Stimulated activated naive CD4-positive, alpha-beta T cell (primary cell): ENCODE data around the gene REEP6.
A peak's percentile ranks its signal among the peaks of the same experiment; 100 is the strongest.
"Not testable (repeated sequence)": the region's sequence is repeated elsewhere in the genome, so short reads cannot be mapped to it uniquely, and the experiment has no call there.

Source experiments
- DNase-seq, 6 experiments: peaks; one replicate each; lab custom pipeline; 2025; lab: John Stamatoyannopoulos, UW

REEP6 gene

DNA sequence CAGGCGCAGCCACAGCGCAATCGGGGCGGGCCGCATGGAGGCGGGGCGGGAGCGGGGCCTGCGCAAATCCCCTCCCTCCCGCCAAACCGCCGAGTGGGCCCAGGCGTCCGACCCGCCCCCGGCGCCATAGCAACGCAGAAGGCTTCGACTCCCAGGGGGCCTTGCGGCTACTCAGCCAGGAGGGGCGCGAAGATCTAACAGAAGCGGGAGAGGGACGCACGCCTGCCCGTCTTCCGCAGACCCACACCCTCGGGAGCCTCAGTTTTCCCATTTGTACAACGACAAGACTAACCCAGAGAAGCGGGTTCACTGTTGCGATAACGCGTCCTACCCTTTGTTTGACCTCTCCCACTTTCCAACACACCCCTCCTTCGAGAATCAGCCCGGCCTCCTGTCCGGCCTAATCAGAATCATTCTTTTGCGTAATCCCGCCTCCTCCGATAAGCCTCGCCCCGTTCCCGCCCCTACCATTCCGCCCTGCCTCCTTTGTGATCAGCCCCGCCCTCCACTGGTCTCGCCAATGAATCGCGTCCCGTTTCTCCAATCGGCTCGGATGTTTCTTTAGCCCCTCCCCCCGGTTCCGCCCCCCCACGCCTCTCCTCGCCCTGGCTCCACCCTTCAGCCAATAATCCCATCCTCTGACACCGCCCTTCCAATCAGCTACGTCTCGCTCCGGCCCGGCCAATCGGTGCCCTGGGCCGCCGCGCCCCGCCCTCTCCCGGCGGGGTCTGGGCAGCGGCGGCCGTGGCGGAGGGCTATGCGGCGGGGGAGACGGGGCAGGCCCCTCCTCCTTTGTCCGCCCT lies 469 bp upstream of the REEP6 start, which contains the start of gene PCSK4:
PCSK4 (minus strand) TSS at position 40 of the 803 bp plus-strand sequence; CDS start at position 36, 4 bp downstream.
- peak; percentile 97 to 100 (median 98) for DNase-seq

DNA sequence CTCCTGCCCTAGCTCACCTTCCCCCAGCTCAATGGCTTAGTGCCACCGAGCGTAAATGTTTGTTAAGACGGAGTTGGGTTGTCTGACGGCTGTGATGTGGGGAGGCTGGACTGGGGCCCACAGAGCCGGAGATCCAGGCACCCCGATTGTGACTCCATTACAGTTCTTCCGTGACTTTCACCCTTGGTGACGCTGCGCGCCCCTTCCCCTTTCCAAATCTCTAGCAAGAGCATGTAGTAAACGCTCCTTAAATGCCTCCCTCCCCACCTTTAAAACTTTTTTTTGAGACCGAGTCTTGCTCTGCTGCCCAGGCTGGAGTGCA lies 829 bp downstream of the REEP6 start:
- no peak for DNase-seq

DNA sequence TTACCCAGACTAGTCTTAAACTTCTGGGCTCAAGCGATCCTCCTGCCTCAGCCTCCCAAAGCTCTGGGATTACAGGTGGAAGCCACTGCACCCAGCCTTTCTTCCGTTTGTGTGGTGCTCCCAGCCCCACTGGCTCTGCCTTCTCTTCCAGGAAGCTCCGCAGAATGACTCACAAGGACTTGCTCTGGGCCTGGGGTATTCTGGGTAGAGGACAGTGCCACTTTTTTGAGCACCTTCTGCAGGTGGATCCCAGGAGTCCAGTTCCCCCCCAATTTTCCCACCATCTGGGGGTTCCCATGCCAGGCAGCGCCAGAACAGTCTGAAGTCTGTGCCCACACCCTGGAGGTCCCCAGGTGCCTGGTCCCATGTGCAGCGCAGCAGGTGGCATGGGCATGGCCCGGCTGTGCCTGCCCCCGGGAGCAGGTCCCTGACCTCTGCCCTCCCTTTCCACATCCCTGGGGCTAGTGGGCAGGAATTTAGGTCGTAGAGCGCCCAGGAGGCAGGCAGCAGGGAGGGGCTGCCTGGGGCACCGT lies 1.6 kb downstream of the REEP6 start:
- DNase-seq: no peak

DNA sequence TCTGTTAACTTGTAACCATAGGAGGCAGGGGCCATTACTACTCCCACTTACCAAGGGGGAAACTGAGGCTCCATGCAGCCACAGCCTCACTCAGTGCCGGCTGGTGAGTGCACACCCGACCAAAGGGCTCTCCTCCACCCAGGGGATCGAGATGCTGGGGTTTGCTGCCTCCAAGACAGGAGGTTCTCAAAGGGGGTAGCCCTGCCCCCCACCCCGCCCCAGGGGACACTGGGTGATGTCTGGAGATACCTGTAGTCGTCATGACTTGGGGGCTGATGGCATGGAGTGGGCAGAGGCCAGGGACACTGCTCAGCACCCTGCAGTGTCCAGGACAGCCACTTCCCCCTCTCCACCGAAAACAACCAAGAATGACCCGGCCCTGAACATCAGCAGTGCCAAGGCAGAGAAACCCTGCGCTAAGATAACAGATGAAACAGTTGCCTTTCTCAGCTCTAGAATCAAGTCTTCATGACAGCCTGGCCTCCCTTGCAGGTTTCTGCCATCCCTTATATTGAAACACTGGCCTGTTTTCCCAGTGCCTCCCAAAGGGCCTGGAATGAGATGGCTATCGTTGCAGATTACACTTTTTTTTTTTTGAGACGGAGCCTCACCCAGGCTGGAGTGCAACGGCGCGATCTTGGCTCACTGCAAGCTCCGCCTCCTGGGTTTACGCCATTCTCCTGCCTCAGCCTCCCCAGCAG lies 3.3 kb downstream of the REEP6 start:
- DNase-seq: no peak

DNA sequence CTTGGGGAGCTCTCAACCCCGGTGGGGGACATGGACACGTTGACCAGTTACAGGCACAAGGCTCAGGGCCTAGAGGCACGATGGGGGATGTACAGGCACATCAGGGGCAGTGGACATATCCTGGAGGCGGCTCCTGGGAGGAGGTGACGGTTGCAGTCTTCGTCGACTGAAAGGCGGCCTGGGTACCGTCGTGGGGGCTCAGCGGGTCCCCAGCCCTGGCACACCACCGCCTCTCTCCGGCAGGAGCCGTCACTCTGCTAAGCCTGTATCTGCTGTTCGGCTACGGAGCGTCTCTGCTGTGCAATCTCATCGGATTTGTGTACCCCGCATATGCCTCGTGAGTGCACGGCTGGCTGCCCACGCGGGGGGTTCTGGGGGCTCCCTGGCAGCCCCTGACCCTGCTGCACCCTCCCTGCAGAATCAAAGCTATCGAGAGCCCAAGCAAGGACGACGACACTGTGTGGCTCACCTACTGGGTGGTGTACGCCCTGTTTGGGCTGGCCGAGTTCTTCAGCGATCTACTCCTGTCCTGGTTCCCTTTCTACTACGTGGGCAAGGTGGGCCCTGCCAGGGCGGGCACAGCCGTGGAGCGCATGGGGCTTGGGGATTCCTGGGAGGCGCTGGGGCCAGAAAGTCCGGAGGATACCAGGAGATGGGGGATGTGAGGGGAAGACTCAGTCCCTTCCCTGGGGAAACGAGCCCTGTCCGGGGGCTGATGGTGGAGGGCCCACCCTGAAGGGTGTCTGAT lies 4.2 kb downstream of the REEP6 start:
- DNase-seq: no peak

DNA sequence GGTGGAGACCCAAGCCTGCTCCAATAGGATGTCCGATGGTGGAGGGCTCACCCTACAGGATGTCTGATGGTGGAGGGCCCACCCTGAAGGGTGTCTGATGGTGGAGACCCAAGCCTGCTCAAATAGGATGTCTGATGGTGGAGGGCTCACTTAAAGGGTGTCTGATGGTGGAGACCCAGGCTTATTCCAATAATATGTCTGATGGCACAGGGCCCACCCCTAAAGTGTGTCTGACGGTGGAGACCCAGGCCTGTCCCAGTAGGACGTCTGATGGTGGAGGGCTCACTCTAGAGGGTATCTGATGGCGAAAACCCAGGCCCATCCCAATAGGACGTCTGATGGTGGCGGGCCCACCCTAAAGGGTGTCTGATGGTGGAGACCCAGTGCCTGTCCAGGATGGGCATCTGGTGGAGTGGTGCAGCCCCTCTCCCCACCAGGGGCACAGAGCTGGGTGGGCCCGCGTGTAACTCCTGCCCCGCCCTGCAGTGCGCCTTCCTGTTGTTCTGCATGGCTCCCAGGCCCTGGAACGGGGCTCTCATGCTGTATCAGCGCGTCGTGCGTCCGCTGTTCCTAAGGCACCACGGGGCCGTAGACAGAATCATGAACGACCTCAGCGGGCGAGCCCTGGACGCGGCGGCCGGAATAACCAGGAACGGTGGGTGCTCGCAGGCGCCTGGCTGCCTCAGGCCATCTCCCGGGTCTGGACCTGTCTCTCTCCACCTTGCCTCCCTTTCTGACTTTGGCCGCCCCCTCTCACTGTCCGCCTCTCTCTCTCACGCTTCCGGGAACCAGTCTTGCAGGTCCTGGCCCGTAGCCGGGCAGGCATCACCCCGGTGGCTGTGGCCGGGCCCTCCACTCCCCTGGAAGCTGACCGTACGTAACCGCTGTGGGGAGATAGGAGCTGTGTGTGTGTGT lies 5.1 kb downstream of the REEP6 start:
- DNase-seq: no peak

DNA sequence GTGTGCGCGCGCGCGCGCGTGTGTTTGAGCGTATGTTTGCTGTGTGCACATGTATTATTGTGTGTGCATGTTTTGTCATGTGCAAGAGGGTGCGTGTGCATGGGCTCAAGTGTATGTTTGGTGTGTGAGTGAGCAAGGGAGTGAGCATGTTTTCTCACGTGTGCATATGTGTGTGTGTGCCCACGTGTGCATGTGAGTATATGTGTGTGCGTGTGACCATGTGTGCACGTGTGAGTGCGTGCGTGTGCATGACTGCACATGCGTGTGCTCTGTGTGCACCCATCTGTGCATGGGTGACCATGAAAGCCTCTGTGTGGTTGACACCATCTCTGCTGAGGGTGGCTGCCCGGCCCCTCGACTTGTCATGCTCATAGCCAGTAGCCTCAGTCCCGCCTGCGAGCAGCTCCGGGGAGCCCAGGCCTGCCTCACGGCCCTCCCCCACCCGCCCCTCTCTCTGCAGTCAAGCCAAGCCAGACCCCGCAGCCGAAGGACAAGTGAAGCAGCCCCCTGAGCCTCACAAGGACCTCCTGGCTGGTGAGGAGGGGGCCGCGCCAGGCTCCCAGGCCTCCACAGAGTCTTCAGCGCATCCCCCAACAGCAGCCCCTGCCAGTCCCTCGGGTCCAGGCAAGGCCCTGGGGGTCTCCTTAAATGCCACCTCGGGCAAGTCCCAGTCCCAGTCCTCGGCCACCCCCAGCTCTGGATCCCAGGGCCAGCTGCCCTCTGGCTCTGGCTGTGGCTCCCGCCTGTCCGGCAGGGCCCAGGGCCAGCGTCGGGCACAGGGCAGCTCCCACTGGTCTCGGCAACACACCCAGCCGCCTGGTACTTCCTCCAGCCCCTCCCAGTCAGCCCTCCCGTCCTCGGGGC lies 6.0 kb downstream of the REEP6 start:
- DNase-seq: no peak

DNA sequence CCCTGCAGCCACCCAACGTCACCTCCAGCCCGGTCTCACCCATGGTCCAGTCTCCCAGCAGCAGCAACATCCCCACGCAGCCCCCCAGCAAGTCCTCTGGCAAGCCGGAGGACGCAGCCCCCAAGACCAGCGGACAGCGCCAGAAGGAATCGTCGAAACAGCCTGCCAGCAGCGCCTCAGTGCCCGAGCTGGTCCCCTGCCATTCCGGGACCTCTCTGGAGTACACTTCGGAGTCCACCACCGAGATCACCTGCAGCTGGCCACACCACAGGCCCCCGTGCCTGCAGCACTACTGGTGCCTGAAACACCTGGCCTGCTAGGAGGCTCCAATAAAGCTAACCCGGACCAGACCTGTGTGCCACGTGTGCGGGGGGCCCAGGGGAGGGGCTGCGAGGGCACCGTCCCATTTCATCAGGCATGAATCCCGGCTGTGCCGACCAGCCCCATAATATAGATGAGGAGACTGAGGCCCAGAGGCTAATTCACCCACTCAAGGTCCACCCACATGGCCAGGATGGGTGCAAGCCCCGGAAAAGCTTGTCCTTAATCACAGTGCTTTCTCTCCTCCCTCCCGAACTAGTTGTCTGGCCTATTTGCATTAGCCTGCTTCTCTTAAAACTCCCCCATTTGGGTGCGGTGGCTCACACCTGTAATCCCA lies 6.7 kb downstream of the REEP6 start:
- no peak for DNase-seq

DNA sequence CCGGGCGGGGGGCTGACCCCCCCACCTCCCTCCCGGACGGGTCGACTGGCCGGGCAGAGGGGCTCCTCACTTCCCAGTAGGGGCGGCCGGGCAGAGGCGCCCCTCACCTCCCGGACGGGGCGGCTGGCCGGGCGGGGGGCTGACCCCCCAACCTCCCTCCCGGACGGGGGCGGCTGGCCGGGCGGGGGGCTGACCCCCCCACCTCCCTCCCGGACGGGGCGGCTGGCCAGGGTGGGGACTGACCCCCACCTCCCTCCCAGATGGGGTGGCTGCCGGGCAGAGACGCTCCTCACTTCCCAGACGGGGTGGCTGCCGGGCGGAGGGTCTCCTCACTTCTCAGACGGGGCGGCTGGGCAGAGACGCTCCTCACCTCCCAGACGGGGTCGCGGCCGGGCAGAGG lies 8.2 kb downstream of the REEP6 start:
- DNase-seq: not testable (repeated sequence)

DNA sequence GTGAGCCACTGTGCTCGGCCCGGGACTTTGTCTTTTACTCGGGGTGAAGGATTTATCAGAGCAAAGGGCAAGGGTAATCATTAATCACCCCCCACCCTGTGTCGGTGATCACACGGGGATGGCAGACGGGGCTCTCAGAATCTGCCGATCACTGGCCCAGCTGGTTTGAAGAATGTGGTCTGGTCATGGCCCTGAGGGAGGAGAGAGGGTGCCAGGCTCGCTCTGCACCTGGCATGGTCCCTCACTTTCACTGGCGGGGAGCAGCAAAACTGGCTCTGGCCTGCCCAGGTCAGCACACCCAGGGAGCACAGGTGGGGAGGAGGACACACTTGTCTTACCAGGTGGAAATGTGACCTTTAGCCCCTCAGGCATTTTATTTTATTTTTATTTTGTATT lies 10.2 kb downstream of the REEP6 start:
- no peak for DNase-seq

DNA sequence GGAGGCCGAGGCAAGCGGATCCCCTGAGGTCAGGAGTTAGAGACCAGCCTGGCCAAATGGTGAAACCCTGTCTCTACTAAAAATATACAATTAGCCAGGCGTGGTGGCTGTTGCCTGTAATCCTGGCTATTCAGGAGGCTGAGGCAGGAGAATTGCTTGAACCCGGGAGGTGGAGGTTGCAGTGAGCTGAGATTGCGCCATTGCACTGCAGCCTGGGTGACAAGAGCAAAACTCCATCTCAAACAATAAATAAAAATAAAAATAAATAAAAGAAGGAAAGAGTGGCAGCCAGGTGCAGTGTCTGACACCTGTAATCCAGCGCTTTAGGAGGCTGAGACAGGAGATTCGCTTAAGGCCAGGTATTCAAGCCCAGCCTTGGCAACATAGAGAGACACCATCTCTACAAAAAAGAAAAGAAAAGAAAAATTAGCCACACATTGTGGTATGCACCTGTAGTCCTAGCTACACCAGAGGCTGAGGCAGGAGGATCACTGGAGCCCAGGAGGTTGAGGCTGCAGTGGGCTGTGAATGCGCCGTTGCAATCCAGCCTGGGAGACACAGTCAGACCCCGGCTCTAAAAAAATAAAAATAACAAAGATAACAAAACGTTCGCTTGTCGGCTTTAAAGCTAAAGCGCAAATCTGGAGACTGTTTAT lies 11.6 kb downstream of the REEP6 start:
- no peak for DNase-seq

DNA sequence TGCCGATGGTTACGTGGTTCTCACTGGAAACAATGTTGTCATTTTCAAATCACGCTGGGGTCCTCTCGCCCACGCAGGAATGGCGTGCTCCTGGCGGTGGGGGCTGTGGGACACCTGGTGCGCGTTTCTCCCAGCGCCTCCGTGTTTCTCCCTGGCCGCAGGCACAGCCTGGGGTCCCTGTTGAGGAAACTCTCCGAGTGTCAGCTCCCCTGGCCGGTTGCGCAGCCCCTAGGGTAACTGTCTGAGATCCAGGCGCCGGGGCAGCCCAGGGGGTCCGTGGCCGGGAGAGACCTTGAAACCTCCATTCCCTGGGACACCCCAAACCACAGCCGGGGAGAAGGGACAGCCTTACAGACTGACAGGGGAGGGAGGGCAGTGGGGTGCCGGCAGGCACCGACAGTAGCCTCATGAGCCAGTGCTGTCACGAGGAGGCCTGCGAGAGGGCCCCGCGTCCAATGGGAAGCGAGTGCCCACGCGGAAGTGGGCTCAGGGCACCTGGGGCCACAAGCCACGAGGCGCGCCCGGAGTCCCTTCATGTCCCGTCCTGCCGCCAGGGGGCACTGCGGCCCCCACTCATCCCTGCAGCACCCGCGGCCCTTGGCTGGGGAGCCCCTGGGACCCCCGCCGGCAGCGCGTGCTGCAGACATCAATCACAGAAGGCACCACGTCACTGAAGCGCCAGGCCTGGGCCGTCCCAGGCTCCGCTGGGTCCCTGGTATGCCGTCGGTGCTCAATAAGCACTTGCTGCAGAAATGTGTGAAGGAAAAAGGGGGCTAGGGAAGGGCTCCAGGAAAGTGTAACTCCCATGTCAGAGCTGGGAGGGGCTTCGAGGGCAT lies 12.3 kb downstream of the REEP6 start:
- DNase-seq: peak in 4 of 6 experiments; percentile 52 to 60 (median 57)

DNA sequence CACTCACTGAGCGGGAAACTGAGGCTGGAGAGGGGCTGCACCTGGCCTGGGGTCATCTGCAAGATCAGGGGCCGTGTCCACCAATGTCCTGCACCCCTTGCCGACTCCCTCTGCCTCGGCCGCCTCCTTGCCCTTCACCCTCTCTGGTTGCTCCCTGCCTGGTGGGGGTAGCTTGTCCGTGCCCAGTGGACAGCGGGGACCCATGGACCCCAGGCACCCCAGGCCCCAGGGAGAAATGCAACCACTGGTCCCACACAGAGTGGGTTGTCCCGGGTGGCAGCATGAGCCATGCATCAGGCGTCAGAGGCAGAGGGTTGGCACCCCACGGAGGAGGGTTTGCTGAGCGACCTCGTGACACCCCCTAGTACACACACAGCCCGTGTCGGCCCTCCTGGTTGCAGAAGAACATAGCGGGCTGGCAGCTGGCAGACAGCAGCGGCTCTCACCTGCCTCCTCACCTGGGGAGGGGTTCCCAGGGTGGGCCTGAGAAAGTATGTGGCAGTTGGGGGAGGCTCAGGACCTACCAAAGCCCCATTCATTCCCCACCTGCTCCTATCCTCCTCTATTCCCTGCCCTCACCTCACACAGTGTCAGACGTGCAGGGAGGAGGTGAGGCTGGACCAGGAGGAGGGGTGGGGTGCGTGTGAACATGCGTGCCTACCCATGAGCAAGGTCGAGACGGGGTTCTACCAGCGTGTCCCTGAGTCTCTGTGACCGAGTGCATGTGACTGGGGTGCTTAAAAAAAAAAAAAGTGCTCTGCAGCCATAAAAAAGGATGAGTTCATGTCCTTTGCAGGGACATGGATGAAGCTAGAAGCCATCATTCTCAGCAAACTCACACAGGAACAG lies 13.2 kb downstream of the REEP6 start:
- DNase-seq: no peak

DNA sequence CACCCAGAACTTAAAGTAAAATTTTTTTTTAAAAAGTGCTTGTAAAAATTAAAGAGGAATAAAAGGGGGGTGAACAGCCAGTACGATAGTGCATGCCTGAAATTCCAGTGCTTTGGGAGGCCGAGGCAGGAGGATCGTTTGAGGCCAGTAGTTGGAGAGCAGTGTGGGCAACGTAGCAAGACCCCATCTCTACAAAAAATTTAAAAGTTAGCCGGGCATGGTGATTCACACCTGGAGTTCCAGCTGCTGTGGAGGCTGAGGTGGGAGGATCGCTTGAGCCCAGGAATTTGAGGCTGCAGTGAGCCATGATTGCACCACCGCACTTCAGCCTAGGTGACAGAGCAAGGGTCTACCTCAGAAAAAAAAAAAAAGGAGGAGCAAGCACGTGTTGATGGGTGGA lies 14.0 kb downstream of the REEP6 start:
- DNase-seq: no peak

DNA sequence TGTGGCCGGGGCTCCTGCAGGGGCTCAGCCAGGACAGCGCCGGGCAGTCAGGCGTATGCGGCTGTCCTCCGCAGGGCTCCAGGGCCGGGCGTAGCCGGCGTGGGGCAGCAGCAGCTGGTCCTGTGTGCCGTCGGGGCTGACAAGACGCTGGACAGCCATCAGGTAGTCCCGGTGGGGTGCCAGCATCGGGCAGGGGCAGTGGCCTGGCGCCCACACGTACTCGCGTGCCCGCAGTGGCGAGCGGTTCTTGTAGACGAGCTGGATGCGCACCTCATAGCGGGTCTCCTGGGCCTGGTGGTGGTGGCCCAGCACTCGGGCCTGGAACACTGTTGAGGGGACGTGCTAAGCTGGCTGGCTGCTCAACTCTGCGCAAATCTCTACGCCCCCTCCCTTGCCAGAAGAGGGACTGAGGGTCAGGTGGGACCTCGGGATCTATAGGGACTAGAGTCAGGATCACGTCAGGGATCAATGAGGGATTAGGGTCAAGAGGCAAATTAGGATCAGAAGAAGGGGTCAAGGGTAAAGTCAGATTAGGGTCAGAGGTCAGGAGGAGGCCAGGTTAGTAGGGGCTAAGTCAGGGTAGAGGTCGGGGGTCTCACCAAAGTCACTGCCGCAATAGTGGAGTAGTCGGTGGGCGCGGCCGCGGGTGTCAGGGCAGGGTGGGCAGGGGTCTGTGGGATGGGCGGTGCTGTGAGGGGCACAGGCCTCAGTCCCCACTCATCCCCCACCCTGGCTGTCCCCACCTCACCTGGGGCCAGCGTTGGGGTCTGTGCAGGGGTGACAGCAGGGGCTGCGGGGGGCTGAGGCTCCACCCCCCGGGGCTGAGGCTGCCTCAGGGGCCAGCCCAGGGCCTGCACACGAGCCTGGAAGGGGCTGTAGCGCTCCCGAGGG lies 15.3 kb downstream of the REEP6 start:
- DNase-seq: no peak

DNA sequence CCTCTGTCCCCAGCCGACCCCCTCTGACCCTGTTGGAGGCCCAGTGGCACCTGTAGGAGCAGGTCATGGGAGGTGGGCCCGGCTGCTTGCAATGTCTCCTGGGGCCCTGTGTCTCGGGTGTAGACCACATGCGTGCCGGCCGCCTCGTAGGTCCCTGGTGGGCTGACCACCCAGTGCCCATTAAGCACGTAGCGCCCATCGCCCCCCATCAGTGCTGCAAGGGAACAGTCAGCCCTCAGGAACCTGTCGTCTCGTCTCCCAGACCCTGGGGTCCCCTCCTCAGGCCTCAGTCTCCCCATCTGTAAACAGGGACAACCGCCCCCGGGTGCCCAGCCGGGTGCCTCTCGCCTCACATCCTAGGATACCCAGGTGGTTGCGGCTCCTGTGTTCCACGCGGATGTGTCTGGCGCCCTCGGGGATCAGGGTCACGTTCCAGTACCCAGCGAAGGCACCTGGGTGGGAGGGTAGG lies 16.2 kb downstream of the REEP6 start:
- no peak for DNase-seq
